Omental fat pad (tissue), 4 donors: ENCODE data around the gene CDH23. TPM values are rescaled to one million over a fixed set of nuclear protein-coding genes. Genes with fewer than 3 reads are reported as not detected.

Experiments used
- ATAC-seq: fragments of 150-250 bp; one replicate; pipeline ENCODE4 v1.9.1; 2016; ENCODE audit warnings: mild to moderate bottlenecking, moderate library complexity; ENCODE audit not compliant: low FRiP score
- DNase-seq: peaks from one replicate; pipeline ENCODE4 v3.0.0-alpha.2; 2019; ENCODE audit warnings: low spot score
- CTCF ChIP-seq, 3 donors: fragments of 450-650 bp; IDR thresholded peaks; one replicate each; pipeline ENCODE4 v1.5.1; 2016 to 2017; ENCODE audit warnings: antibody characterized with exemption in 3 of 3, mild to moderate bottlenecking in 3 of 3, moderate library complexity in 2 of 3
- total RNA-seq, 4 donors: library from RNA; depleted of rRNA; stranded (reverse); fragments of >200 nt; gene quantifications; one replicate each; pipeline ENCODE4 v1.1.0, GENCODE V29; 2016

CDH23 gene
- total RNA-seq, 4 donors from 2014 or later = 25.3 to 41.9 (median 34.4) TPM

DNA sequence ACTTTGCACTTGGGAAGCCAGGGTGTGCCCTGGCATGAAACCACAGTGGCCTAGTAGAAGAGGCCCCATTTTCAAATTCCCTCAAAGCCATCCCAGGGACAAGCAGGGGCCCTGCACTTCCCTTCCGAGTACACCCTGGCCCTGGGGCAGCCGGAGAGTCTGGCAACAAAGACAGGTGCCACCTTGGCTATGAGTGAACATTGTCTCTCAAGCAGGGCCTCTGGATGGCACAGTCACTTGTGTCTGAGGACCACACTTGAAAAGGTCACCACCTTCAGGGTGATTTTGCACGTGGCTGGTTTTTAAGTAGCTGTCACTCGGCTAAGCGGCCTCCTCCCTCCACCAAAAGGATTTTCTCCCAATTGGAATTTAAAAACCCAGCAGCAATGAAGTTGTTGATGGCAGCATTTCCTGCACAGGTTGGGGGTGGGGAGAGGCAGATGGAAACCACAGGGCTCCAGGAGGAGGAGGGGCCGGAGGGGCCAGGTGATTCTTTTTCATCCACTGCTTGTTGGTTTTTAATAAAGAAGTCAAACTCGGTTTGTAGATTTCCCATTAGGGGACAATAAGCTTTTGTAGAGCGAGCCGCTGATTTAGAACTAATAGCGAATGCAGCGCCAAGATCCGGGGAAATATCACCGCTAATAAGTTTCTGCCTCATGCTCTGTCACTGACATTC lies 289.0 kb downstream of the CDH23 start:
- DNase-seq = no peak
- no peak for ATAC-seq
- TF ChIP-seq CTCF (IDR thresholded peaks at IDR 0.05) = no peak

GRCh38 chr10:71687077-71687476 lies 290.4 kb downstream of the CDH23 start:
- DNase-seq (no peak), ATAC-seq (no peak)
- TF ChIP-seq CTCF (IDR thresholded peaks at IDR 0.05) = no peak

DNA sequence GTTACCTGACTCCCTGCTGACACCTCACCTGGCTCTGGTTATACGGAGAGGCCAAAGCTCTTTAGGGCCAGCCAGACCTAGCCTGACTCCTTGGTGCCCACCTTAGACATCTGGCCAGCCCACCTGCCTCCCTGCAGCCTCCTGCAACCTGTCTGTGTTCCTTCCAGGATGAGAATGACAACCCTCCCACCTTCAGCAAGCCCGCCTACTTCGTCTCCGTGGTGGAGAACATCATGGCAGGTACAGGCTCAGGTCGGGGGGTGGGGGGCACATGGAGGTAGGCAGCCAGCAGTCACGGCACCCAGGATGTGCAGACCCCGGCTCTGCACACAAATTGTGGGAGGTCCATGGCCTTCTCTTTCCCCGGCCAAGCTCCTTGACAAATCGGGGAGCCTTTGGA lies 290.8 kb downstream of the CDH23 start:
- TF ChIP-seq CTCF (IDR thresholded peaks at IDR 0.05) = no peak
- ATAC-seq (no peak), DNase-seq (no peak)

- no peak for ATAC-seq
- DNase-seq = no peak
- TF ChIP-seq CTCF (IDR thresholded peaks at IDR 0.05) = no peak
Observed at GRCh38 chr10:71688256-71688655, 291.5 kb downstream of the CDH23 start.

DNA sequence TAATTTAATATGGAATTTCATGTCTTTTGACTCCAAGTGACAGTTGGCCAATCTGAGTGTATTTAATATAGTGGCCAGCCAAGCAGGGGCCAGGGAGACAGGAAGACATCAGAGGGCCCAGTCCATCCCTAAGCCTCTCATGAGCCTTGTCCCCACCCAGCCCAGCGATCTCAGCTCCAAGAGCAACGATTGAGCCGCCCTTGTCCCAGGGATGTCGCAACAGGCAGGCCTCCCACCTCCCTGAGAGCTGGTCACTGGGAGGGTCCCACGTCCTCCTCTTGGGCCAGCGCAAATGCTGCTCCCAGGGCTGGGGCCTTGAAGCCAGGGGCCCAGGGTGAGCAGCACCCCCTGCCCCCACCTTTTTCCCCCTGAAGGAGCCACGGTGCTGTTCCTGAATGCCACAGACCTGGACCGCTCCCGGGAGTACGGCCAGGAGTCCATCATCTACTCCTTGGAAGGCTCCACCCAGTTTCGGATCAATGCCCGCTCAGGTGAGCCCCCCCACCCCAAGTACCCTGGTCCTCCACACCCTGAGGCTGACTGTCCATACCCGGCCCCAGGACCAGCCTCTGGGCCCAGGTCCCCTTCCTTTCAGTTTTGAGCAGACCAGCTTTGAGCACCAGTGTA lies 293.5 kb downstream of the CDH23 start:
- ATAC-seq = no peak
- no peak for TF ChIP-seq CTCF (IDR thresholded peaks at IDR 0.05)
- DNase-seq = no peak

GRCh38 chr10:71691405-71691804 lies 294.7 kb downstream of the CDH23 start:
- ATAC-seq (no peak), DNase-seq (no peak)
- no peak for TF ChIP-seq CTCF (IDR thresholded peaks at IDR 0.05)
